SK-N-SH treated with all-trans-retinoic acid at 6 μM for 48 hours (cell line): ENCODE results near the gene SLX9.

Experiments
- ATAC-seq: fragments of 200-7000 bp; cut with Tn5 transposase; 3 replicates; pipeline ENCODE4 v1.9.1; 2020; ENCODE audit warnings: mild to moderate bottlenecking, moderate library complexity
- ARNTL ChIP-seq: fragments of 450-650 bp; formaldehyde crosslinking; IDR thresholded peaks from 2 replicates; pipeline ENCODE4 v1.5.0; 2020; ENCODE audit warnings: low read depth, mild to moderate bottlenecking, moderate library complexity, borderline replicate concordance
- BACH2 ChIP-seq: fragments of 250-450 bp; sonication (Bioruptor Pico); IDR thresholded peaks from 2 replicates; pipeline ENCODE4 v1.9.0; 2021; ENCODE audit warnings: mild to moderate bottlenecking, borderline replicate concordance
- CSDC2 ChIP-seq: fragments of 250-450 bp; sonication (Bioruptor Pico); IDR thresholded peaks from 2 replicates; pipeline ENCODE4 v1.5.0; 2020; ENCODE audit warnings: mild to moderate bottlenecking, moderate library complexity
- ESRRG ChIP-seq: fragments of 250-450 bp; sonication (Bioruptor Pico); IDR thresholded peaks from 2 replicates; pipeline ENCODE4 v1.6.1; 2021; ENCODE audit warnings: mild to moderate bottlenecking
- GLIS3 ChIP-seq: fragments of 250-450 bp; sonication (Bioruptor Pico); IDR thresholded peaks from 2 replicates; pipeline ENCODE4 v1.5.0; 2020; ENCODE audit warnings: mild to moderate bottlenecking, moderate library complexity
- ISL1 ChIP-seq: fragments of 250-450 bp; sonication (Bioruptor Pico); IDR thresholded peaks from 2 replicates; pipeline ENCODE4 v2.1.2; 2022; ENCODE audit warnings: mild to moderate bottlenecking, moderate library complexity
- OSR1 ChIP-seq: fragments of 250-450 bp; sonication (Bioruptor Pico); IDR thresholded peaks from 2 replicates; pipeline ENCODE4 v1.8.0; 2022; ENCODE audit warnings: moderate library complexity, mild to moderate bottlenecking, inconsistent platforms
- POU6F1 ChIP-seq: fragments of 250-450 bp; sonication (Bioruptor Pico); IDR thresholded peaks from 2 replicates; pipeline ENCODE4 v1.8.0; 2021; ENCODE audit warnings: low read depth, mild to moderate bottlenecking, moderate library complexity, borderline replicate concordance
- PPARA ChIP-seq: fragments of 250-450 bp; sonication (Bioruptor Pico); IDR thresholded peaks from 2 replicates; pipeline ENCODE4 v1.5.0; 2020; ENCODE audit warnings: mild to moderate bottlenecking, borderline replicate concordance
- RARB ChIP-seq: fragments of 250-450 bp; sonication (Bioruptor Pico); IDR thresholded peaks from 2 replicates; pipeline ENCODE4 v1.8.0; 2021; ENCODE audit warnings: mild to moderate bottlenecking, moderate library complexity
- TCF4 ChIP-seq: fragments of 250-450 bp; sonication (Bioruptor Pico); IDR thresholded peaks from 2 replicates; pipeline ENCODE4 v1.8.0; 2021; ENCODE audit warnings: mild to moderate bottlenecking, moderate library complexity, borderline replicate concordance
- ZC3H10 ChIP-seq: fragments of 250-450 bp; sonication (Bioruptor Pico); IDR thresholded peaks from 2 replicates; pipeline ENCODE4 v1.5.1; 2021; ENCODE audit warnings: mild to moderate bottlenecking, moderate library complexity
- ZFP30 ChIP-seq: fragments of 450-650 bp; formaldehyde crosslinking; IDR thresholded peaks from 2 replicates; pipeline ENCODE4 v1.5.0; 2022; ENCODE audit warnings: mild to moderate bottlenecking, moderate library complexity
- ZNF565 ChIP-seq: fragments of 450-650 bp; formaldehyde crosslinking; conservative IDR thresholded peaks from 2 replicates; pipeline ENCODE4 v1.5.0; 2020; ENCODE audit warnings: low read depth, mild to moderate bottlenecking, moderate library complexity
- ZNF70 ChIP-seq: fragments of 450-650 bp; formaldehyde crosslinking; IDR thresholded peaks from 2 replicates; pipeline ENCODE4 v1.5.0; 2020; ENCODE audit warnings: mild to moderate bottlenecking, moderate library complexity
- ZNF8 ChIP-seq: fragments of 450-650 bp; formaldehyde crosslinking; IDR thresholded peaks from 2 replicates; pipeline ENCODE4 v1.5.0; 2020; ENCODE audit warnings: mild to moderate bottlenecking, moderate library complexity
- TF ChIP-seq, protein P1 (sequence below): fragments of 250-450 bp; sonication (Bioruptor Pico); IDR thresholded peaks from 2 replicates; pipeline ENCODE4 v1.5.0; 2020; ENCODE audit warnings: mild to moderate bottlenecking, moderate library complexity
- TF ChIP-seq, protein P2 (sequence below): fragments of 250-450 bp; sonication (Bioruptor Pico); IDR thresholded peaks from 2 replicates; pipeline ENCODE4 v1.8.0; 2020; ENCODE audit warnings: mild to moderate bottlenecking, moderate library complexity, borderline replicate concordance
- TF ChIP-seq, protein P3 (sequence below): fragments of 250-450 bp; sonication (Bioruptor Pico); IDR thresholded peaks from 2 replicates; pipeline ENCODE4 v1.5.1; 2020; ENCODE audit warnings: low read depth, mild to moderate bottlenecking, moderate library complexity
- TF ChIP-seq, protein P4 (sequence below): fragments of 250-450 bp; sonication (Bioruptor Pico); IDR thresholded peaks from 2 replicates; pipeline ENCODE4 v1.5.1; 2021; ENCODE audit warnings: mild to moderate bottlenecking, moderate library complexity

Gene SLX9

DNA sequence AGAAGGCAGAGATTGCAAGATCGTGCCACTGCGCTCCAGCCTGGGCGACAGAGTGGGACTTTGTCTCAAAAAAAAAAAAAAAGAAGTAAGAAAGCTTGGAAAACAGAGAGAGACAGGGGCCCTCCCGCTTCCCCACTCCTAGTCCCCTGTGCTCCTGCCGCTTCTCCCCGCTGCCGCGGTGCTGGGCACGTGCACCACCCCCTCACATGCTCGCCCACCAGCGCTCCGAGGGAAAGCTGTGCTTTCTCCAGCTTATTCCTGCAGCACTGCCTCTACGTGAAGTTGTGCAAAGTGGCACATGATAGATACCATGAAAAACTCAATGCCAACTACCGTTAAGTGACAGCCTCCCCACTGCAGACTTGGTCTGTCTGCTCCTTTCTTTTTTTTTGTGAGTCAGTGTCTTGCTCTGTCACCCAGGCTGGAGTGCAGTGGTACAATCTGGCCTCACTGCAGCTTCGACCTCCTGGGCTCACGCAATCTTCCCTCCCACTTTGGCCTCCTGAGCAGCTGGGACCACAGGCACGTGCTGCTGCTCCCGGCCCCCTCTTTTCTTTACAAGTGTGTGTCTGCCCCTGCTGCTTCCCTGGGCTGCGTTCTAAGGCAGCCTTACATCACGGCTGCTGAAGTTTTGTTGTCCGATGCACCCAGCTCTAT is 15.4 kb downstream of the SLX9 start:
- TF ChIP-seq ZNF8 (CRISPR knock-in tag) = no peak
- no peak for TF ChIP-seq TCF4
- TF ChIP-seq, protein P1, sequence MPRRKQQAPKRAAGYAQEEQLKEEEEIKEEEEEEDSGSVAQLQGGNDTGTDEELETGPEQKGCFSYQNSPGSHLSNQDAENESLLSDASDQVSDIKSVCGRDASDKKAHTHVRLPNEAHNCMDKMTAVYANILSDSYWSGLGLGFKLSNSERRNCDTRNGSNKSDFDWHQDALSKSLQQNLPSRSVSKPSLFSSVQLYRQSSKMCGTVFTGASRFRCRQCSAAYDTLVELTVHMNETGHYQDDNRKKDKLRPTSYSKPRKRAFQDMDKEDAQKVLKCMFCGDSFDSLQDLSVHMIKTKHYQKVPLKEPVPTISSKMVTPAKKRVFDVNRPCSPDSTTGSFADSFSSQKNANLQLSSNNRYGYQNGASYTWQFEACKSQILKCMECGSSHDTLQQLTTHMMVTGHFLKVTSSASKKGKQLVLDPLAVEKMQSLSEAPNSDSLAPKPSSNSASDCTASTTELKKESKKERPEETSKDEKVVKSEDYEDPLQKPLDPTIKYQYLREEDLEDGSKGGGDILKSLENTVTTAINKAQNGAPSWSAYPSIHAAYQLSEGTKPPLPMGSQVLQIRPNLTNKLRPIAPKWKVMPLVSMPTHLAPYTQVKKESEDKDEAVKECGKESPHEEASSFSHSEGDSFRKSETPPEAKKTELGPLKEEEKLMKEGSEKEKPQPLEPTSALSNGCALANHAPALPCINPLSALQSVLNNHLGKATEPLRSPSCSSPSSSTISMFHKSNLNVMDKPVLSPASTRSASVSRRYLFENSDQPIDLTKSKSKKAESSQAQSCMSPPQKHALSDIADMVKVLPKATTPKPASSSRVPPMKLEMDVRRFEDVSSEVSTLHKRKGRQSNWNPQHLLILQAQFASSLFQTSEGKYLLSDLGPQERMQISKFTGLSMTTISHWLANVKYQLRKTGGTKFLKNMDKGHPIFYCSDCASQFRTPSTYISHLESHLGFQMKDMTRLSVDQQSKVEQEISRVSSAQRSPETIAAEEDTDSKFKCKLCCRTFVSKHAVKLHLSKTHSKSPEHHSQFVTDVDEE = no peak
- no peak for TF ChIP-seq ZNF565
- no peak for TF ChIP-seq ARNTL
- no peak for TF ChIP-seq BACH2 (CRISPR knock-in tag)
- TF ChIP-seq, protein P2, sequence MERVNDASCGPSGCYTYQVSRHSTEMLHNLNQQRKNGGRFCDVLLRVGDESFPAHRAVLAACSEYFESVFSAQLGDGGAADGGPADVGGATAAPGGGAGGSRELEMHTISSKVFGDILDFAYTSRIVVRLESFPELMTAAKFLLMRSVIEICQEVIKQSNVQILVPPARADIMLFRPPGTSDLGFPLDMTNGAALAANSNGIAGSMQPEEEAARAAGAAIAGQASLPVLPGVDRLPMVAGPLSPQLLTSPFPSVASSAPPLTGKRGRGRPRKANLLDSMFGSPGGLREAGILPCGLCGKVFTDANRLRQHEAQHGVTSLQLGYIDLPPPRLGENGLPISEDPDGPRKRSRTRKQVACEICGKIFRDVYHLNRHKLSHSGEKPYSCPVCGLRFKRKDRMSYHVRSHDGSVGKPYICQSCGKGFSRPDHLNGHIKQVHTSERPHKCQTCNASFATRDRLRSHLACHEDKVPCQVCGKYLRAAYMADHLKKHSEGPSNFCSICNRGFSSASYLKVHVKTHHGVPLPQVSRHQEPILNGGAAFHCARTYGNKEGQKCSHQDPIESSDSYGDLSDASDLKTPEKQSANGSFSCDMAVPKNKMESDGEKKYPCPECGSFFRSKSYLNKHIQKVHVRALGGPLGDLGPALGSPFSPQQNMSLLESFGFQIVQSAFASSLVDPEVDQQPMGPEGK (CRISPR knock-in tag) = no peak
- TF ChIP-seq ISL1 (CRISPR knock-in tag) = no peak
- TF ChIP-seq, all 23 proteins: peak for 0
- ATAC-seq = no peak

- no peak for ATAC-seq
- TF ChIP-seq PPARA (CRISPR knock-in tag) (no peak), POU6F1 (CRISPR knock-in tag) (no peak), GLIS3 (no peak), BACH2 (CRISPR knock-in tag) (no peak), ZFP30 (CRISPR knock-in tag) (no peak), OSR1 (CRISPR knock-in tag) (no peak), RARB (no peak), ESRRG (no peak), ZNF70 (CRISPR knock-in tag) (no peak), ZNF8 (CRISPR knock-in tag) (no peak), ISL1 (CRISPR knock-in tag) (no peak), ZNF565 (no peak)
- TF ChIP-seq, protein P3, sequence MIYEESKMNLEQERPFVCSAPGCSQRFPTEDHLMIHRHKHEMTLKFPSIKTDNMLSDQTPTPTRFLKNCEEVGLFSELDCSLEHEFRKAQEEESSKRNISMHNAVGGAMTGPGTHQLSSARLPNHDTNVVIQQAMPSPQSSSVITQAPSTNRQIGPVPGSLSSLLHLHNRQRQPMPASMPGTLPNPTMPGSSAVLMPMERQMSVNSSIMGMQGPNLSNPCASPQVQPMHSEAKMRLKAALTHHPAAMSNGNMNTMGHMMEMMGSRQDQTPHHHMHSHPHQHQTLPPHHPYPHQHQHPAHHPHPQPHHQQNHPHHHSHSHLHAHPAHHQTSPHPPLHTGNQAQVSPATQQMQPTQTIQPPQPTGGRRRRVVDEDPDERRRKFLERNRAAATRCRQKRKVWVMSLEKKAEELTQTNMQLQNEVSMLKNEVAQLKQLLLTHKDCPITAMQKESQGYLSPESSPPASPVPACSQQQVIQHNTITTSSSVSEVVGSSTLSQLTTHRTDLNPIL (CRISPR knock-in tag) = no peak
Observed at GRCh38 chr21:44955798-44956175, 16.0 kb downstream of the SLX9 start.

DNA sequence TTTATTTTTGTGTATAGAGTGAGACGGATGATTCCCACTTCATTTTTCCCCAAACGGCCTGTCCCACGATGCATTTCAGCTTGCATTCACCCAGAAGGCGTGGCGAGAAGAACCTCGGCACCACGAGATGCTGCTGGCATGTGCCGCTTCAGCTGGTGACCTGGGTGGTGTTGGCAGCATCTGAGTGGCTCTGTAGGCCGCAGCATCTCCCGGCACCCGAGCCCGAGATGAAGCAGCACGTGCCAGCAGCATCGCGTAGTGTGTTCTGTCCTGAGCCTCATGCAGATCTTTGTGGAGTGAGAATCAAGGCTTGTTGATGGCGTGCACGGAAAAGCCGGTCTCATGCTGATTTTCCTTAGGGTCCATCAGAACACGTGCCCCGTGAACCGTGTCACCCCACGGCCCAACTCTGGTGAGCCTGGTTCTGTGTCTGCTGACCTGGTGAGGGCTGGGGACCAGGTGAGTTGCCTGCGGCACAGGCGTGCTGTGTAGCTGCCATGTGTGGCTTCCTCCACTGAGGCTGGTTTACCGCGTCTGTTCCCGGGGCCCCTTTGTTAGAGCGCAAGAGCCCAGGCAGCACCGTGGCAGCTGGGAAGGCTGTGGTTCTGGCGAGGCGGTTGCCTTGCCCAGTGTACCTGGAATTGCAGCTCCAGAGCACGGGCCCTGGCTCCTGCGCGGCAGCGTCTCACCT is 16.7 kb downstream of the SLX9 start:
- TF ChIP-seq ZC3H10 (no peak), PPARA (CRISPR knock-in tag) (no peak), RARB (no peak), ZNF565 (no peak), ISL1 (CRISPR knock-in tag) (no peak), ZNF8 (CRISPR knock-in tag) (no peak), CSDC2 (CRISPR knock-in tag) (no peak), ZNF70 (CRISPR knock-in tag) (no peak), ARNTL (no peak)
- TF ChIP-seq, protein P2 (CRISPR knock-in tag) = no peak
- TF ChIP-seq, protein P4, sequence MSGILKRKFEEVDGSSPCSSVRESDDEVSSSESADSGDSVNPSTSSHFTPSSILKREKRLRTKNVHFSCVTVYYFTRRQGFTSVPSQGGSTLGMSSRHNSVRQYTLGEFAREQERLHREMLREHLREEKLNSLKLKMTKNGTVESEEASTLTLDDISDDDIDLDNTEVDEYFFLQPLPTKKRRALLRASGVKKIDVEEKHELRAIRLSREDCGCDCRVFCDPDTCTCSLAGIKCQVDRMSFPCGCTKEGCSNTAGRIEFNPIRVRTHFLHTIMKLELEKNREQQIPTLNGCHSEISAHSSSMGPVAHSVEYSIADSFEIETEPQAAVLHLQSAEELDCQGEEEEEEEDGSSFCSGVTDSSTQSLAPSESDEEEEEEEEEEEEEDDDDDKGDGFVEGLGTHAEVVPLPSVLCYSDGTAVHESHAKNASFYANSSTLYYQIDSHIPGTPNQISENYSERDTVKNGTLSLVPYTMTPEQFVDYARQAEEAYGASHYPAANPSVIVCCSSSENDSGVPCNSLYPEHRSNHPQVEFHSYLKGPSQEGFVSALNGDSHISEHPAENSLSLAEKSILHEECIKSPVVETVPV (CRISPR knock-in tag) = no peak
- ATAC-seq = no peak
